ENCODE measurements around the gene ABCA6. TPM values are rescaled to one million over a fixed set of nuclear protein-coding genes. Genes with fewer than 3 reads are reported as not detected.

Gene ABCA6
- total RNA-seq, 1 donor from 2014 or later: 3.7 TPM

GRCh38 chr17:69046121-69046807 lies 95.4 kb downstream of the ABCA6 start:
- DNase-seq: no peak

GRCh38 chr17:69045646-69046045 lies 96.0 kb downstream of the ABCA6 start:
- DNase-seq: no peak

DNA sequence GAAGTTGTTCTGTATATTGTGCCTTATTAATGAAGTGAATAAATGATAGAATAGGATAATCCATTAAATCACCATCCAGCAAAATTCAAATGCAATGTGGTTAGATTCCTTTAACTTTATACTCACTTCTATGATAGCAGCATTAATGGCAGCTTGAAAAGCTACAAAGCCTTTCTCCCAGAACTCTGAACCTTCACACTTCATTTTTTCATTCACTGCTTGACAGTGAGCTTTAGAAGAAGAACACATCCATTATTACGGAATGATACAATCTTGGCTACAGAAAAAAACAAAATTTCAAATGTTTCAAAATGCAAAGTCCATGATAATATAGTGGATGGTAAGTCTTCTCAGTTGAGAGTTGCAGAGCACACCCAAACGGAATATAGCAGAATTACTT lies 97.3 kb downstream of the ABCA6 start:
- DNase-seq: no peak

DNA sequence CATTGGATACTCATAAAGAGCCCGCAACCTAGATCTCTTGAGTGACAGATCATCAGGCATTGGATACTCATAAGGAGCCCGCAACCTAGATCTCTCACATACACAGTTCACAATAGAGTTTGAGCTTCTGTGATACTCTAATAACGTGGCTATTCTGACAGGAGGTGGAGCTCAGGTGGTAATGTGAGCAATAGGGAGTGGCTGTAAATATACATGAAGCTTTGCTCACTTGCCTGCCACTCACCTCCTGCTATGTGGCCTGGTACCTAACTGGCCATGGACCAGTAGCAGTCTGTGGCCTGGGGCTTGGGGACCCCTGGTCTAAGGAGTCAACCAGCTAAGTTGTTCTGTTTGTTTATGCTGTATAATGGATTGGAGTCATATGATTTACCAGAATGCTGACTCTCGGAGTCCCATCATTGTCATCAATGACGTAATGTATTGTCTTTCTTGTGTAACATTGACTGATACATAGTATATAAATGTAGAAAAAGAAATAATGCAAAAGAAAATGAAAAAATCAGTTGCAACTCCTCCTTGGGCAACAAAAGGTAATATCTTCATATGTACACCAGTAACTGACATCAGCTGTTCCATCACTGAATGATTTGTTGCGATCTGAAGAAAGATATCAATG lies 98.5 kb downstream of the ABCA6 start:
- no peak for DNase-seq

GRCh38 chr17:69042308-69042707 lies 99.4 kb downstream of the ABCA6 start:
- DNase-seq: no peak

GRCh38 chr17:69031839-69032238 lies 109.9 kb downstream of the ABCA6 start:
- no peak for DNase-seq

GRCh38 chr17:69030169-69030568 lies 111.5 kb downstream of the ABCA6 start:
- no peak for DNase-seq

Small RNA genes within 50 kb of the gene (small RNA-seq; reads per million reads assigned to genes)
- gene MIR4524B: not detected

Other genes starting within 250 kb of the ABCA6 start
- 3.9 TPM for gene ABCA8, start 186.5 kb downstream of the ABCA6 start, total RNA-seq
- gene ABCA9, start 81.0 kb downstream of the ABCA6 start, total RNA-seq: 6.6 TPM
- 10.0 TPM for gene ABCA10, start 86.9 kb upstream of the ABCA6 start, total RNA-seq
- gene ABCA5, start 185.2 kb upstream of the ABCA6 start, total RNA-seq: 72.1 TPM

Measured in occipital lobe (tissue), 3 donors.